ENCODE results near the gene DCTN5. TPM values are rescaled to one million over a fixed set of nuclear protein-coding genes. Genes with fewer than 3 reads are reported as not detected.

DCTN5 gene
- polyA plus RNA-seq, 4 donors: 12.2 to 55.8 (median 20.3) TPM

- Histone ChIP-seq H3K27ac (ENCODE audit: low read depth in 1 of 3, low read length in 2 of 3) (no peak overlapping the region), H3K36me3 (ENCODE audit: control insufficient read depth in 3 of 3, insufficient read depth in 2 of 3, low read depth in 1 of 3, low read length in 3 of 3) (peaks cover 0 to 13% (median 12%) of the 10 kb centered on the region in 3 donors), H3K4me3 (ENCODE audit: low read depth in 1 of 3, low read length in 3 of 3) (no peak overlapping the region), H3K27me3 (ENCODE audit: control insufficient read depth in 3 of 3, insufficient read depth in 3 of 3, low read length in 3 of 3) (no peaks in the 10 kb centered on the region), H3K4me1 (ENCODE audit: control insufficient read depth in 3 of 3, insufficient read depth in 2 of 3, low read depth in 1 of 3, low read length in 2 of 3) (no peaks in the 10 kb centered on the region), H3K9me3 (ENCODE audit: control insufficient read depth in 2 of 2, insufficient read depth in 1 of 2, low read depth in 1 of 2, low read length in 1 of 2) (no peaks in the 10 kb centered on the region)
- FAIRE-seq: no peak
- no peak for DNase-seq
Measured at GRCh38 chr16:23635958-23636357, 5.3 kb upstream of the DCTN5 start.

- H3K4me3 ChIP-seq (ENCODE audit: low read depth in 1 of 3, low read length in 3 of 3): peak overlapping the region; percentile 96 to 99 (median 99)
- WGBS, 3 donors: 1 to 2% (median 1%) methylated on average over 8 of the region's 8 CpGs
- DNase-seq (no peak), FAIRE-seq (no peak)
- H3K27ac ChIP-seq (ENCODE audit: low read depth in 1 of 3, low read length in 2 of 3): peak overlapping the region; percentile 71 to 96 (median 83)
- H3K9me3 ChIP-seq (ENCODE audit: control insufficient read depth in 2 of 2, insufficient read depth in 1 of 2, low read depth in 1 of 2, low read length in 1 of 2): no peaks in the 10 kb centered on the region
- no peaks in the 10 kb centered on the region for H3K27me3 ChIP-seq (ENCODE audit: control insufficient read depth in 3 of 3, insufficient read depth in 3 of 3, low read length in 3 of 3)
- peaks cover 0 to 24% (median 8%) of the 10 kb centered on the region in 3 donors for H3K36me3 ChIP-seq (ENCODE audit: control insufficient read depth in 3 of 3, insufficient read depth in 2 of 3, low read depth in 1 of 3, low read length in 3 of 3)
- peaks cover 0 to 4% (median 3%) of the 10 kb centered on the region in 3 donors for H3K4me1 ChIP-seq (ENCODE audit: control insufficient read depth in 3 of 3, insufficient read depth in 2 of 3, low read depth in 1 of 3, low read length in 2 of 3)
Measured at GRCh38 chr16:23640615-23640930, 693 bp upstream of the DCTN5 start.

- FAIRE-seq: no peak
- Histone ChIP-seq H3K27me3 (ENCODE audit: control insufficient read depth in 3 of 3, insufficient read depth in 3 of 3, low read length in 3 of 3) (no peaks in the 10 kb centered on the region), H3K4me1 (ENCODE audit: control insufficient read depth in 3 of 3, insufficient read depth in 2 of 3, low read depth in 1 of 3, low read length in 2 of 3) (peaks cover 0 to 4% (median 3%) of the 10 kb centered on the region in 3 donors), H3K9me3 (ENCODE audit: control insufficient read depth in 2 of 2, insufficient read depth in 1 of 2, low read depth in 1 of 2, low read length in 1 of 2) (no peaks in the 10 kb centered on the region), H3K4me3 (ENCODE audit: low read depth in 1 of 3, low read length in 3 of 3) (peak overlapping the region in 2 of 3 donors; percentile 96 to 99), H3K27ac (ENCODE audit: low read depth in 1 of 3, low read length in 2 of 3) (no peak overlapping the region), H3K36me3 (ENCODE audit: control insufficient read depth in 3 of 3, insufficient read depth in 2 of 3, low read depth in 1 of 3, low read length in 3 of 3) (peaks cover 0 to 23% (median 5%) of the 10 kb centered on the region in 3 donors)
- DNase-seq: peak in 1 of 2 donors; percentile 2
- WGBS, 3 donors: 64 to 75% (median 75%) methylated on average over 14 of the region's 14 CpGs
Measured at GRCh38 chr16:23642246-23642774, 1.0 kb downstream of the DCTN5 start.

- Histone ChIP-seq H3K27ac (ENCODE audit: low read depth in 1 of 3, low read length in 2 of 3) (no peak overlapping the region), H3K4me1 (ENCODE audit: control insufficient read depth in 3 of 3, insufficient read depth in 2 of 3, low read depth in 1 of 3, low read length in 2 of 3) (no peaks in the 10 kb centered on the region), H3K36me3 (ENCODE audit: control insufficient read depth in 3 of 3, insufficient read depth in 2 of 3, low read depth in 1 of 3, low read length in 3 of 3) (peaks cover 0 to 20% (median 11%) of the 10 kb centered on the region in 3 donors), H3K9me3 (ENCODE audit: control insufficient read depth in 2 of 2, insufficient read depth in 1 of 2, low read depth in 1 of 2, low read length in 1 of 2) (no peaks in the 10 kb centered on the region), H3K4me3 (ENCODE audit: low read depth in 1 of 3, low read length in 3 of 3) (no peak overlapping the region), H3K27me3 (ENCODE audit: control insufficient read depth in 3 of 3, insufficient read depth in 3 of 3, low read length in 3 of 3) (no peaks in the 10 kb centered on the region)
- no peak for DNase-seq
- no peak for FAIRE-seq
- 84 to 88% (median 87%) methylated on average over 4 of the region's 4 CpGs for WGBS, 3 donors
Measured at GRCh38 chr16:23650674-23651416, 9.6 kb downstream of the DCTN5 start.

- H3K36me3 ChIP-seq (ENCODE audit: control insufficient read depth in 3 of 3, insufficient read depth in 2 of 3, low read depth in 1 of 3, low read length in 3 of 3): peaks cover 0 to 20% (median 10%) of the 10 kb centered on the region in 3 donors
- DNase-seq: no peak
- H3K27ac ChIP-seq (ENCODE audit: low read depth in 1 of 3, low read length in 2 of 3): no peak overlapping the region
- WGBS, 3 donors: 79 to 92% (median 86%) methylated on average over 4 of the region's 4 CpGs
- H3K4me3 ChIP-seq (ENCODE audit: low read depth in 1 of 3, low read length in 3 of 3): no peak overlapping the region
- no peaks in the 10 kb centered on the region for H3K27me3 ChIP-seq (ENCODE audit: control insufficient read depth in 3 of 3, insufficient read depth in 3 of 3, low read length in 3 of 3)
- FAIRE-seq: no peak
- no peaks in the 10 kb centered on the region for H3K9me3 ChIP-seq (ENCODE audit: control insufficient read depth in 2 of 2, insufficient read depth in 1 of 2, low read depth in 1 of 2, low read length in 1 of 2)
- no peaks in the 10 kb centered on the region for H3K4me1 ChIP-seq (ENCODE audit: control insufficient read depth in 3 of 3, insufficient read depth in 2 of 3, low read depth in 1 of 3, low read length in 2 of 3)
Measured at GRCh38 chr16:23651943-23652468, 10.7 kb downstream of the DCTN5 start.

- H3K4me1 ChIP-seq (ENCODE audit: control insufficient read depth in 3 of 3, insufficient read depth in 2 of 3, low read depth in 1 of 3, low read length in 2 of 3): no peaks in the 10 kb centered on the region
- FAIRE-seq: no peak
- H3K4me3 ChIP-seq (ENCODE audit: low read depth in 1 of 3, low read length in 3 of 3): no peak overlapping the region
Measured at GRCh38 chr16:23663918-23664317, 22.7 kb downstream of the DCTN5 start.

GRCh38 chr16:23666571-23667354, 25.5 kb downstream of the DCTN5 start:
- peaks cover 21 to 32% (median 31%) of the 10 kb centered on the region in 3 donors for H3K36me3 ChIP-seq (ENCODE audit: control insufficient read depth in 3 of 3, insufficient read depth in 2 of 3, low read depth in 1 of 3, low read length in 3 of 3)
- H3K4me3 ChIP-seq (ENCODE audit: low read depth in 1 of 3, low read length in 3 of 3): no peak overlapping the region
- no peaks in the 10 kb centered on the region for H3K27me3 ChIP-seq (ENCODE audit: control insufficient read depth in 3 of 3, insufficient read depth in 3 of 3, low read length in 3 of 3)
- WGBS, 3 donors: 91 to 94% (median 94%) methylated on average over 7 of the region's 7 CpGs
- no peaks in the 10 kb centered on the region for H3K9me3 ChIP-seq (ENCODE audit: control insufficient read depth in 2 of 2, insufficient read depth in 1 of 2, low read depth in 1 of 2, low read length in 1 of 2)
- FAIRE-seq: no peak
- H3K4me1 ChIP-seq (ENCODE audit: control insufficient read depth in 3 of 3, insufficient read depth in 2 of 3, low read depth in 1 of 3, low read length in 2 of 3): peaks cover 0 to 6% (median 0%) of the 10 kb centered on the region in 3 donors
- no peak overlapping the region for H3K27ac ChIP-seq (ENCODE audit: low read depth in 1 of 3, low read length in 2 of 3)
- no peak for DNase-seq

More at GRCh38 chr16:23663918-23664317, 22.7 kb downstream of the DCTN5 start:
- H3K27ac ChIP-seq (ENCODE audit: low read depth in 1 of 3, low read length in 2 of 3): no peak overlapping the region
- peaks cover 27 to 30% (median 29%) of the 10 kb centered on the region in 3 donors for H3K36me3 ChIP-seq (ENCODE audit: control insufficient read depth in 3 of 3, insufficient read depth in 2 of 3, low read depth in 1 of 3, low read length in 3 of 3)
- no peak for DNase-seq
- H3K9me3 ChIP-seq (ENCODE audit: control insufficient read depth in 2 of 2, insufficient read depth in 1 of 2, low read depth in 1 of 2, low read length in 1 of 2): no peaks in the 10 kb centered on the region
- 85 to 96% (median 85%) methylated on average over 2 of the region's 2 CpGs for WGBS, 3 donors
- no peaks in the 10 kb centered on the region for H3K27me3 ChIP-seq (ENCODE audit: control insufficient read depth in 3 of 3, insufficient read depth in 3 of 3, low read length in 3 of 3)

GRCh38 chr16:23667355-23667659, 26.0 kb downstream of the DCTN5 start:
- FAIRE-seq (no peak), DNase-seq (no peak)
- Histone ChIP-seq H3K4me1 (ENCODE audit: control insufficient read depth in 3 of 3, insufficient read depth in 2 of 3, low read depth in 1 of 3, low read length in 2 of 3) (peaks cover 0 to 6% (median 0%) of the 10 kb centered on the region in 3 donors), H3K9me3 (ENCODE audit: control insufficient read depth in 2 of 2, insufficient read depth in 1 of 2, low read depth in 1 of 2, low read length in 1 of 2) (no peaks in the 10 kb centered on the region), H3K4me3 (ENCODE audit: low read depth in 1 of 3, low read length in 3 of 3) (no peak overlapping the region), H3K36me3 (ENCODE audit: control insufficient read depth in 3 of 3, insufficient read depth in 2 of 3, low read depth in 1 of 3, low read length in 3 of 3) (peaks cover 23 to 31% (median 28%) of the 10 kb centered on the region in 3 donors), H3K27ac (ENCODE audit: low read depth in 1 of 3, low read length in 2 of 3) (no peak overlapping the region), H3K27me3 (ENCODE audit: control insufficient read depth in 3 of 3, insufficient read depth in 3 of 3, low read length in 3 of 3) (no peaks in the 10 kb centered on the region)
- WGBS, 3 donors: 96 to 98% (median 97%) methylated on average over 6 of the region's 6 CpGs
